ENCODE measurements around the gene NBEA.

Gene NBEA

DNA sequence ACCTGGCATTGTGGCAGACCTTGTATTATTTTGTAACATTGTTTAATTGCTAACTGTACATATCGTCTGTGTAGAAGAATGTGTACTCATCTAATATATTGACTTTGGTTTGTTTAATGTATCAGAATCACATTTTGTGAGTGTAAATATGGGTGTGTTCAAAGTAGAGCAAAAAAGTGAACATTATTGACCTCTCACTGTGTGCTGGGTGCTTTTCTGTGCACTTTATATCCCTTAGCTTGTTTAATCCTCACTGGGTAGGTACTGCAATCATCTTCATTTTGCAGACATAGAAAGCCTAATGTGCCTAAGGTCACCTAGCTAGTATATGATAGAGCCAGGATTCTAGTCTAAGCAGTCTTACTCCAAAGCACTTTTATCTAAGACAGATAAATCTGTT, 289.4 kb downstream of the NBEA start:
- Histone ChIP-seq H3K9ac (ENCODE audit: insufficient read length, low read depth) (no peak overlapping the region), H3K9me3 (ENCODE audit: insufficient read depth, low read length) (no peaks in the 10 kb centered on the region), H3K36me3 (ENCODE audit: insufficient read depth, insufficient read length, low read length) (no peaks in the 10 kb centered on the region), H3K27me3 (ENCODE audit: insufficient read depth, insufficient read length) (no peaks in the 10 kb centered on the region), H3K4me3 (ENCODE audit: insufficient read length, low read depth) (no peak overlapping the region), H3K4me1 (ENCODE audit: insufficient read depth, insufficient read length) (no peaks in the 10 kb centered on the region)
- no peak for TF ChIP-seq SUZ12 (IDR thresholded peaks at IDR 0.05; ENCODE audit: extremely low read depth, insufficient read depth, insufficient read length)
- no peak for TF ChIP-seq ZNF274 (IDR thresholded peaks at IDR 0.05; ENCODE audit: low read depth, low read length)
- TF ChIP-seq YY1 (IDR thresholded peaks at IDR 0.05; ENCODE audit: insufficient read depth, insufficient read length), result no peak
- DNase-seq (ENCODE audit: low read depth, low spot score), result no peak

DNA sequence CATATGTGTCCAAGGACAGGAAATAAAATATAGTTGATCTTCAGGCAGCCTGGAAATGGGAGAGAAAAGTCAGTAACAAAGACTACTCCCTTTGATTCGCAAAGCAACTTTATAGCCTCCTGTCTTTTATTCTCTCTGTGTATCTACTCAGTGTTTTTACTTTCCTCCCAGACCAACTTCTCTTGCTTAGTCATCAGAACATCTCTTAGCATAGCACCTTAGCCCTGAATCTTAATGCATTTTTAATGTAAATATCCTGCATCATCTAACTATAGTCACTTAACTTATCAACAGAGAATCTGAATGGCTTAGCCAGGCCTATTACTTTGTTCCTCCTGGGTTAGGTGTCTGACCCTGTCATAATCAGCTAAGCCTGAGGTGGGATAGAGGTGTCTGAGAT, 296.2 kb downstream of the NBEA start:
- no peaks in the 10 kb centered on the region for H3K9me3 ChIP-seq (ENCODE audit: insufficient read depth, low read length)
- H3K4me3 ChIP-seq (ENCODE audit: insufficient read length, low read depth), result no peak overlapping the region
- TF ChIP-seq YY1 (IDR thresholded peaks at IDR 0.05; ENCODE audit: insufficient read depth, insufficient read length), result no peak
- TF ChIP-seq SUZ12 (IDR thresholded peaks at IDR 0.05; ENCODE audit: extremely low read depth, insufficient read depth, insufficient read length), result no peak
- TF ChIP-seq ZNF274 (IDR thresholded peaks at IDR 0.05; ENCODE audit: low read depth, low read length), result no peak
- H3K9ac ChIP-seq (ENCODE audit: insufficient read length, low read depth), result no peak overlapping the region
- no peaks in the 10 kb centered on the region for H3K36me3 ChIP-seq (ENCODE audit: insufficient read depth, insufficient read length, low read length)
- H3K4me1 ChIP-seq (ENCODE audit: insufficient read depth, insufficient read length), result no peaks in the 10 kb centered on the region
- no peaks in the 10 kb centered on the region for H3K27me3 ChIP-seq (ENCODE audit: insufficient read depth, insufficient read length)
- DNase-seq (ENCODE audit: low read depth, low spot score), result no peak

DNA sequence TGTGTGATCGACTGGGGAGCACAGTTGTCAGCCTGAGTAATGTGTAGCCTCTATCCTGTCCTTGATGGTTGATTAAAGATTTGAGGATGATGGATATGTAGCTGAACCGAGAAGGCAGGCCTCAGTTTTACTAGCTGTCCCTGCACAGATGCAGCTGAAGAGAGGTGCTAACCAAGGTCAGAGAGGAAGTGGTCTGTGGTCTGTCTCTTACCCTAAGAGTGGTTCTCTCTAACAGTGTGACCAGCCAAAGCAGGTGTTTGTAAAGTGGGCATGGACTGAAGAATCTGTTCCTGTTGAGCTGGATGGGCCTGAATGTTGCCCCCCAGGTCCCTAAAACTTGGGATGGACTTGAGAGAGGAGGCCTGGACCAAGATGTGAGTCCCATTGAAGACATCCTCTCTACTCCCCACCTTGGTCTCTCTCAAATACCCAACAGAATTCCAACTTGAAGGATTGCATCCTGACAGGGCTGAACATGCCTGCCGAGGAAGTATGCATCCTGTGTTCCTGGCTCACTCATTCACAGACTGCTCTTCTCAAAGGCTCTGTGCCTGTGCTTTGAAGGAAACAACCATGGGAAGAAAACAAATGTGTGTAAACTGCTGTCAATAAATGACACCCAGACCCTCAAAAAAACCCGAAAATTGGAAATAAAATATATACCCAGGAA, 310.6 kb downstream of the NBEA start:
- Histone ChIP-seq H3K9ac (ENCODE audit: insufficient read length, low read depth) (no peak overlapping the region), H3K4me1 (ENCODE audit: insufficient read depth, insufficient read length) (no peaks in the 10 kb centered on the region), H3K4me3 (ENCODE audit: insufficient read length, low read depth) (no peak overlapping the region), H3K9me3 (ENCODE audit: insufficient read depth, low read length) (peaks cover 13% of the 10 kb centered on the region; the same call in 1 of the 2 replicates), H3K36me3 (ENCODE audit: insufficient read depth, insufficient read length, low read length) (no peaks in the 10 kb centered on the region), H3K27me3 (ENCODE audit: insufficient read depth, insufficient read length) (no peaks in the 10 kb centered on the region)
- no peak for DNase-seq (ENCODE audit: low read depth, low spot score)
- TF ChIP-seq ZNF274 (IDR thresholded peaks at IDR 0.05; ENCODE audit: low read depth, low read length) (no peak), SUZ12 (IDR thresholded peaks at IDR 0.05; ENCODE audit: extremely low read depth, insufficient read depth, insufficient read length) (no peak), YY1 (IDR thresholded peaks at IDR 0.05; ENCODE audit: insufficient read depth, insufficient read length) (no peak)

DNA sequence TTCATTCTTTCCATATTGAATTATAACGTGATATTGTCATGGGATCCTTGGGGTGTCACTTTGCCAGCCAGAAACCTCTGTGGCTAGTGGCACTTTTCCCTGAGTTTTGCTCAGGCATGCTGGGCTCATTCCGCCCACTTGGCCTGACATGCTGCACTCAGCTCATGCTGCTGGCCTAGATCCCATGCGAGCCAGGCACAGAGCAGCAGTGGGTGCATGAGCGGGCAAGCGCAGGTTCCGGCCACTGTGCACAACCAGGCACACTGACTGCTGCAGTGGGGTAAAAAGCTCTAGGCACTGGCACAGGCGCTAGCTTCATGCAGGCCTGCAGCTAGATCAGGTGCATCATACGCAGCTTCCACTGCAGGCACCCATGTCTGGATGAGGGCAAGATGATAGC, 313.2 kb downstream of the NBEA start:
- no peak overlapping the region for H3K4me3 ChIP-seq (ENCODE audit: insufficient read length, low read depth)
- DNase-seq (ENCODE audit: low read depth, low spot score), result no peak
- no peaks in the 10 kb centered on the region for H3K36me3 ChIP-seq (ENCODE audit: insufficient read depth, insufficient read length, low read length)
- H3K9ac ChIP-seq (ENCODE audit: insufficient read length, low read depth), result no peak overlapping the region
- TF ChIP-seq ZNF274 (IDR thresholded peaks at IDR 0.05; ENCODE audit: low read depth, low read length), result no peak
- no peak for TF ChIP-seq SUZ12 (IDR thresholded peaks at IDR 0.05; ENCODE audit: extremely low read depth, insufficient read depth, insufficient read length)
- TF ChIP-seq YY1 (IDR thresholded peaks at IDR 0.05; ENCODE audit: insufficient read depth, insufficient read length), result no peak
- no peaks in the 10 kb centered on the region for H3K4me1 ChIP-seq (ENCODE audit: insufficient read depth, insufficient read length)
- peaks cover 13% of the 10 kb centered on the region; the same call in 1 of the 2 replicates for H3K9me3 ChIP-seq (ENCODE audit: insufficient read depth, low read length)
- H3K27me3 ChIP-seq (ENCODE audit: insufficient read depth, insufficient read length), result no peaks in the 10 kb centered on the region

DNA sequence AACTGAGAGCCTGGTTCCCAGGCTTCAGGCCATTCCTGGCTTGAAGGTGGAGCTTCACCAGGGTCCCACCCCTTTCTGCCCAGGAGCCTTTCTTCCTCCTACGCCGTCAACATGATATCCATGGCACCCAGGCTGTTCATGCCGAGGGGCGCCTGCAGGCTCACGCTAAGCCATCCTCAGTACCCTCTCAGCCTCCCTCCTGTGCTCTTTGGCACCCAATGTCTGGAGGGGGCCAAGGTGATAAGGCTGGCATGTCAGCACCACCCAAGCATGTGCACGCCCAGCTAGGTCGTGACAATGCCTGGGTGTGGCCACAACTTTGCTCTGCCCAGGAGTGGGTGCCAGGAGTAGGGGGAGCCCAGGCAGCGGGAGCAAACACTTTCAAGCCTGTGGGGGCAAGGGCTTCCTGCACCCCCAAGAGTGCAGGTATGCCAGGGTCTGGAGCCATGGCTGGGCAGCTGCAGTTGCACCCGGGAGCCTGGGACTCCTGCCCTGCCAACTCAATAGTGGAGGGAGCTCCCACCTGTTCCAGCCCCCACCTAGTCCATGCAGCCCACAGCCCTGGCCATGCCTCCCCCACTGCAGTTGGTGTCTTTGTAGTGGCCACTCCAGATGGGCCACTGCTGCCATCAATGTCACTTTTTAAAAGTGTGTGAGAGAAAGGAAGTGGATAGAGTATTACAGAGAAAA, 314.5 kb downstream of the NBEA start:
- no peaks in the 10 kb centered on the region for H3K36me3 ChIP-seq (ENCODE audit: insufficient read depth, insufficient read length, low read length)
- no peaks in the 10 kb centered on the region for H3K27me3 ChIP-seq (ENCODE audit: insufficient read depth, insufficient read length)
- H3K4me3 ChIP-seq (ENCODE audit: insufficient read length, low read depth), result no peak overlapping the region
- peaks cover 13% of the 10 kb centered on the region; the same call in 1 of the 2 replicates for H3K9me3 ChIP-seq (ENCODE audit: insufficient read depth, low read length)
- H3K9ac ChIP-seq (ENCODE audit: insufficient read length, low read depth), result no peak overlapping the region
- no peaks in the 10 kb centered on the region for H3K4me1 ChIP-seq (ENCODE audit: insufficient read depth, insufficient read length)
- no peak for DNase-seq (ENCODE audit: low read depth, low spot score)
- no peak for TF ChIP-seq ZNF274 (IDR thresholded peaks at IDR 0.05; ENCODE audit: low read depth, low read length)
- no peak for TF ChIP-seq SUZ12 (IDR thresholded peaks at IDR 0.05; ENCODE audit: extremely low read depth, insufficient read depth, insufficient read length)
- no peak for TF ChIP-seq YY1 (IDR thresholded peaks at IDR 0.05; ENCODE audit: insufficient read depth, insufficient read length)

DNA sequence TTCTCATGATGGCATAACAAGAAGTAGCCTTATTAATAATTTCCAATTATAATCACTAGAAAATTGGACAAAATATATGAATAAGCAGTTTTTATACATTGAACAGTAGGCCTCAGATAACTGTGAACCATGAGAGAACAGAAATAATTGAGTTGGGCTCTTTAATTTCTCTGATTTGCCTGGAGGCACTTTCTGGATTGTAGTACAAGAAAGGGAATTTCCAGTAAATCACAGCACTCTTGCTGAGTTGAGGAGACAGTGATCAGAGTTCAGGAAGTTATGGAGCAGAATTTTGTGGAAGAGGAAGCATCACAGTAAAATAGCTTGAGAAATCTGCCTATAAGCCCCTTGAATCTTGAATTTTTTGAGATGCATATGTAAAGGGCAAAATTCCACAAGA, 318.2 kb downstream of the NBEA start:
- H3K9me3 ChIP-seq (ENCODE audit: insufficient read depth, low read length), result peaks cover 13% of the 10 kb centered on the region; the same call in 1 of the 2 replicates
- no peak overlapping the region for H3K4me3 ChIP-seq (ENCODE audit: insufficient read length, low read depth)
- no peaks in the 10 kb centered on the region for H3K27me3 ChIP-seq (ENCODE audit: insufficient read depth, insufficient read length)
- no peak for DNase-seq (ENCODE audit: low read depth, low spot score)
- H3K4me1 ChIP-seq (ENCODE audit: insufficient read depth, insufficient read length), result no peaks in the 10 kb centered on the region
- H3K9ac ChIP-seq (ENCODE audit: insufficient read length, low read depth), result no peak overlapping the region
- TF ChIP-seq YY1 (IDR thresholded peaks at IDR 0.05; ENCODE audit: insufficient read depth, insufficient read length) (no peak), SUZ12 (IDR thresholded peaks at IDR 0.05; ENCODE audit: extremely low read depth, insufficient read depth, insufficient read length) (no peak), ZNF274 (IDR thresholded peaks at IDR 0.05; ENCODE audit: low read depth, low read length) (no peak)
- no peaks in the 10 kb centered on the region for H3K36me3 ChIP-seq (ENCODE audit: insufficient read depth, insufficient read length, low read length)

DNA sequence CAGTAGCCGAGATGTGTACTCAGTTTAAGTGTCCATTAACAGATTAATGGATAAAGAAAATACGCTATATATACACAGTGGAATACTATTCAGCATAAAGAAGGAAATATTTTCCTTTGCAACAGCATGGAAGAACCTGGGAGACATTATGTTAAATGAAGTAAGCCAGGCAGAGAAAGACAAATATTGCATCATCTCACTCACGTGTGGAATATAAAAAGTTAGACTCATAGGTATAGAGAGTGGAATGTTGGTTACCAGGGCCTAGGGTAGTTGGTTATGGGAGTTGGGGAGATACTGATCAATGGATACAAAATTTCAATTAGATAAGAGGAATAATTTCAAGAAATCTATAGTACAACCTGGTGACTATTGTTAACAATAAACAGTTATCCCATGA, 324.3 kb downstream of the NBEA start:
- DNase-seq (ENCODE audit: low read depth, low spot score), result no peak
- no peak overlapping the region for H3K4me3 ChIP-seq (ENCODE audit: insufficient read length, low read depth)
- no peaks in the 10 kb centered on the region for H3K4me1 ChIP-seq (ENCODE audit: insufficient read depth, insufficient read length)
- TF ChIP-seq YY1 (IDR thresholded peaks at IDR 0.05; ENCODE audit: insufficient read depth, insufficient read length) (no peak), SUZ12 (IDR thresholded peaks at IDR 0.05; ENCODE audit: extremely low read depth, insufficient read depth, insufficient read length) (no peak), ZNF274 (IDR thresholded peaks at IDR 0.05; ENCODE audit: low read depth, low read length) (no peak)
- no peak overlapping the region for H3K9ac ChIP-seq (ENCODE audit: insufficient read length, low read depth)
- no peaks in the 10 kb centered on the region for H3K36me3 ChIP-seq (ENCODE audit: insufficient read depth, insufficient read length, low read length)
- H3K9me3 ChIP-seq (ENCODE audit: insufficient read depth, low read length), result no peaks in the 10 kb centered on the region
- no peaks in the 10 kb centered on the region for H3K27me3 ChIP-seq (ENCODE audit: insufficient read depth, insufficient read length)

Measured in NT2/D1 (cell line).